K562 (cell line): ENCODE data around the gene STXBP4. TPM values are rescaled to one million over a fixed set of nuclear protein-coding genes. Genes with fewer than 3 reads are reported as not detected.

Source experiments
- ATAC-seq: fragments of 200-7000 bp; cut with Tn5 transposase; 3 replicates; pipeline ENCODE4 v1.9.1; 2020; ENCODE audit warnings: moderate library complexity
- BruUV-seq: library from RNA; stranded (reverse); fragments of 400-500 nt; replicated peaks from 2 replicates; lab custom pipeline; 2021; lab: Mats Ljungman, UMichigan
- CTCF ChIA-PET: fragments of 300-600 bp; formaldehyde crosslinking; extraction: SDS; loops from one replicate; lab custom pipeline; 2021; ENCODE audit warnings: low intra/inter-chr PET ratio; lab: Yijun Ruan, JAX
- POLR2A ChIA-PET: fragments of 300-600, 350-650 bp; sonication (Branson Sonifier 250); formaldehyde crosslinking; extraction: SDS; loops from one replicate; lab custom pipeline; 2021; ENCODE audit warnings: antibody characterized with exemption, inconsistent platforms; lab: Yijun Ruan, JAX
- DNase-seq, 4 experiments: peaks; one replicate each; pipeline versions ENCODE4 v3.0.0 to v3.0.0-alpha.2; 2011 to 2018; ENCODE audit warnings: low spot score in 3 of 4, mixed read lengths in 3 of 4; ENCODE audit errors: extremely low read depth in 1 of 4
- FAIRE-seq: peaks from 2 replicates; lab custom pipeline; 2011; peaks lifted over from hg19 to GRCh38; lab: Jason Lieb, UNC
- H2AFZ ChIP-seq: 2 replicates; pipeline ENCODE4 v1.6.0; 2011; ENCODE audit warnings: low read depth, low read length, control low read depth, inconsistent platforms
- H3K27ac ChIP-seq: fragments of 200-600 bp; 3 replicates; pipeline ENCODE4 v1.8.0; 2011; ENCODE audit warnings: low read depth, mild to moderate bottlenecking, control low read depth, inconsistent platforms, low read length, moderate library complexity, mixed read lengths; ENCODE audit errors: extremely low read depth
- H3K27me3 ChIP-seq, 2 experiments: fragments of 300-600 bp in 1 of 2; 2 replicates in 1 of 2; 3 replicates in 1 of 2; pipeline versions ENCODE4 v1.6.0 to v1.8.0; 2011; ENCODE audit warnings: inconsistent platforms in 2 of 2, low read length in 2 of 2, mild to moderate bottlenecking in 1 of 2, mixed read lengths in 1 of 2, moderate library complexity in 1 of 2; ENCODE audit not compliant: control insufficient read depth in 2 of 2, insufficient read depth in 2 of 2
- H3K36me3 ChIP-seq: fragments of 300-600 bp; 3 replicates; pipeline ENCODE4 v1.8.0; 2011; ENCODE audit warnings: mild to moderate bottlenecking, low read length, inconsistent platforms; ENCODE audit not compliant: control insufficient read depth, insufficient read depth
- H3K4me1 ChIP-seq, 2 experiments: fragments of 200-600 bp in 1 of 2; replicated peaks in 1 of 2; 2 replicates in 1 of 2; 3 replicates in 1 of 2; pipeline versions ENCODE4 v1.5.1 to v1.8.0; 2011; ENCODE audit warnings: inconsistent platforms in 2 of 2, low read length in 2 of 2, mild to moderate bottlenecking in 1 of 2, mixed read lengths in 1 of 2, moderate library complexity in 1 of 2; ENCODE audit not compliant: control insufficient read depth in 2 of 2, insufficient read depth in 2 of 2
- H3K4me2 ChIP-seq: 2 replicates; pipeline ENCODE4 v1.6.1; 2011; ENCODE audit warnings: low read length, control low read depth, inconsistent platforms, mixed read lengths; ENCODE audit not compliant: insufficient read depth
- H3K4me3 ChIP-seq: fragments of 200-600 bp; sonication (generic), shearing (Covaris generic); 2 replicates; pipeline ENCODE4 v1.5.1; 2016; ENCODE audit warnings: control low read depth, inconsistent platforms
- H3K79me2 ChIP-seq: fragments of 200-600 bp; 3 replicates; pipeline ENCODE4 v1.8.0; 2011; ENCODE audit warnings: low read length, inconsistent platforms; ENCODE audit not compliant: control insufficient read depth, insufficient read depth
- H3K9ac ChIP-seq, 2 experiments: 2 replicates each; pipeline versions ENCODE4 v1.6.0 to v1.6.1; 2011; ENCODE audit warnings: low read depth in 2 of 2, low read length in 2 of 2, control low read depth in 1 of 2, inconsistent platforms in 1 of 2, mild to moderate bottlenecking in 1 of 2, mixed read lengths in 1 of 2; ENCODE audit not compliant: insufficient read depth in 1 of 2
- H3K9me1 ChIP-seq: one replicate; pipeline ENCODE4 v1.6.0; 2011; ENCODE audit warnings: inconsistent platforms, mild to moderate bottlenecking, low read length, moderate library complexity; ENCODE audit not compliant: control insufficient read depth, insufficient read depth
- H3K9me3 ChIP-seq: replicated peaks from 2 replicates; pipeline ENCODE4 v1.5.1; 2011; ENCODE audit warnings: low read depth, low read length, inconsistent platforms; ENCODE audit not compliant: control insufficient read depth, insufficient read depth
- H4K20me1 ChIP-seq: replicated peaks from 2 replicates; pipeline ENCODE4 v1.6.1; 2011; ENCODE audit warnings: low read length, inconsistent platforms, mixed read lengths; ENCODE audit not compliant: control insufficient read depth, insufficient read depth
- CBX8 ChIP-seq: fragments of 200-600 bp; sonication (generic); IDR thresholded peaks from 2 replicates; pipeline ENCODE4 v1.6.1; 2012; ENCODE audit warnings: borderline replicate concordance, mixed run types, low read depth, mild to moderate bottlenecking, moderate library complexity, mixed read lengths, low read length, control low read depth, inconsistent platforms; ENCODE audit not compliant: poor library complexity, severe bottlenecking; ENCODE audit errors: extremely low read depth
- GTF2F1 ChIP-seq: IDR thresholded peaks from 2 replicates; pipeline ENCODE4 v1.6.1; 2011; ENCODE audit warnings: low read depth, low read length, improper control_type of control experiment
- LEF1 ChIP-seq: fragments of 450-650 bp; IDR thresholded peaks from 2 replicates; pipeline ENCODE4 v1.6.1; 2016; ENCODE audit warnings: mild to moderate bottlenecking
- MCM7 ChIP-seq, 2 experiments: fragments of 450-650 bp; IDR thresholded peaks; 2 replicates each; pipeline ENCODE4 v1.6.1; 2016 to 2018
- NFRKB ChIP-seq: fragments of 450-650 bp; IDR thresholded peaks from 2 replicates; pipeline ENCODE4 v1.6.1; 2016; ENCODE audit warnings: low read depth
- POLR2B ChIP-seq: fragments of 450-650 bp; IDR thresholded peaks from 2 replicates; pipeline ENCODE4 v1.6.1; 2018; ENCODE audit warnings: low read depth; ENCODE audit not compliant: partially characterized antibody
- POLR2H ChIP-seq: IDR thresholded peaks from 2 replicates; pipeline ENCODE4 v1.6.1; 2016; ENCODE audit warnings: missing genetic modification characterization, low read depth, mild to moderate bottlenecking, control low read depth, missing compliant biosample characterization, moderate library complexity
- SMAD4 ChIP-seq: fragments of 250-450 bp; sonication (Bioruptor Pico); conservative IDR thresholded peaks from 2 replicates; pipeline ENCODE4 v1.8.0; 2021; ENCODE audit warnings: inconsistent platforms, mild to moderate bottlenecking, moderate library complexity
- ZNF146 ChIP-seq: IDR thresholded peaks from one replicate; pipeline ENCODE4 v1.6.1; 2018; ENCODE audit warnings: missing compliant biosample characterization; ENCODE audit not compliant: unreplicated experiment
- WGBS: fragments of 100-300 bp; shearing (Covaris generic); methylation state at CpG from one replicate; pipeline ENCODE4 v1.1.6; 2016; ENCODE audit warnings: low coverage, mixed read lengths; ENCODE audit not compliant: insufficient coverage; ENCODE audit errors: missing lambda C conversion rate; 5-methylcytosine and 5-hydroxymethylcytosine counted together
- in situ Hi-C: fragments of 300-500 bp; cut with MboI; formaldehyde crosslinking; loops from 4 replicates; pipeline ENCODE4 v1.15.0; 2018; ENCODE audit warnings: inconsistent platforms, mixed read lengths
- intact Hi-C: fragments of 100-400 bp; cut with micrococcal nuclease; formaldehyde crosslinking; loops from 2 replicates; pipeline ENCODE4 v1.14.2; 2022
- polyA plus RNA-seq, 8 experiments: library from polyadenylated mRNA; depleted of rRNA in 4 of 8; stranded (reverse) in 5 of 8; unstranded in 3 of 8; fragments of >200 nt; fragmentation: Nextera tagmentation in 2 of 8; fragmentation: Illumina TruSeq in 1 of 8; extraction: Ambion mirVana in 2 of 8; extraction: Trizol in 1 of 8; gene quantifications; 2 replicates each; pipeline versions ENCODE4 v1.2.1 to v1.2.3, GENCODE V29; 2011 to 2014; ENCODE audit warnings: inconsistent platforms in 1 of 8, missing spikeins in 1 of 8
- total RNA-seq, 7 experiments: library from RNA; depleted of rRNA in 6 of 7; stranded (reverse); fragments of >200 nt in 6 of 7; fragmentation: Illumina TruSeq in 2 of 7; extraction: Trizol in 2 of 7; gene quantifications; 2 replicates each; pipeline versions ENCODE4 v1.2.1 to v1.2.3, GENCODE V29; 2011 to 2021; ENCODE audit warnings: low replicate concordance in 1 of 7
- TF ChIP-seq, protein P1 (sequence below), 2 experiments: IDR thresholded peaks; 2 replicates each; pipeline ENCODE4 v1.6.1; 2011; ENCODE audit warnings: borderline replicate concordance in 1 of 2, control low read depth in 1 of 2, low read depth in 1 of 2, low read length in 1 of 2, mild to moderate bottlenecking in 1 of 2, mixed read lengths in 1 of 2, moderate library complexity in 1 of 2; ENCODE audit not compliant: insufficient read depth in 1 of 2, insufficient read length in 1 of 2, poor library complexity in 1 of 2, severe bottlenecking in 1 of 2; ENCODE audit errors: extremely low read depth in 1 of 2
- TF ChIP-seq, protein P2 (sequence below): fragments of 250-450 bp; sonication (Bioruptor Pico); IDR thresholded peaks from 2 replicates; pipeline ENCODE4 v1.5.0; 2021
- TF ChIP-seq, protein P3 (sequence below): sonication (generic); formaldehyde crosslinking; IDR thresholded peaks from 2 replicates; pipeline ENCODE4 v1.8.0; 2022; ENCODE audit warnings: missing genetic modification reagents, mild to moderate bottlenecking, moderate library complexity, borderline replicate concordance
- TF ChIP-seq, protein P4 (sequence below): IDR thresholded peaks from 3 replicates; pipeline ENCODE4 v1.6.1; 2011; ENCODE audit warnings: borderline replicate concordance, mild to moderate bottlenecking; ENCODE audit not compliant: insufficient read length, insufficient read depth
- TF ChIP-seq, protein P5 (sequence below): fragments of 450-650 bp; IDR thresholded peaks from 2 replicates; pipeline ENCODE4 v1.6.1; 2016

The STXBP4 gene
- total and polyA plus RNA-seq, 9 of the 15 experiments (the other 6 are each of a cell fraction or from before 2014, with no cell fraction given): 11.6 to 23.2 (median 18.5) TPM

DNA sequence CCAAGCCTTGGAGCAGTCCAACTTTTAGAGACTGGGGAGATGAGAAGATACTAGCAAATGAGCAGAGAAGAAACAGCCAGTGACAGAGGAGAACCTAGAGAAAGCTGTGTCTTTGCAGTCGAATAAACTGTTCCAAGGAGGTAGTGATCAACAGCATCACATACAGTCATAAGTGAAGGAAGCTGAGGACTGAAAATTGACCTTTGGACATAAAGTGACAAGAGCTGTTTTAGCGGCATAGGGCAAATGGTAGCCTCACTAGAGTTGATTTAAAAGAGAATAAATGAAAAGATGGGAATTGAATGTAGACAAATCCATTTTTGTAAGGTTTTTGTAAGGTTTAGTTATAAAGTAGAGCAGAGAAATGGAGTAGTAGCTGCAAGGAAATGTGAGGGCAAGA is 165.0 kb downstream of the STXBP4 start (continued):
- TF ChIP-seq POLR2H (tag) (no peak), CBX8 (no peak), SMAD4 (no peak)

DNA sequence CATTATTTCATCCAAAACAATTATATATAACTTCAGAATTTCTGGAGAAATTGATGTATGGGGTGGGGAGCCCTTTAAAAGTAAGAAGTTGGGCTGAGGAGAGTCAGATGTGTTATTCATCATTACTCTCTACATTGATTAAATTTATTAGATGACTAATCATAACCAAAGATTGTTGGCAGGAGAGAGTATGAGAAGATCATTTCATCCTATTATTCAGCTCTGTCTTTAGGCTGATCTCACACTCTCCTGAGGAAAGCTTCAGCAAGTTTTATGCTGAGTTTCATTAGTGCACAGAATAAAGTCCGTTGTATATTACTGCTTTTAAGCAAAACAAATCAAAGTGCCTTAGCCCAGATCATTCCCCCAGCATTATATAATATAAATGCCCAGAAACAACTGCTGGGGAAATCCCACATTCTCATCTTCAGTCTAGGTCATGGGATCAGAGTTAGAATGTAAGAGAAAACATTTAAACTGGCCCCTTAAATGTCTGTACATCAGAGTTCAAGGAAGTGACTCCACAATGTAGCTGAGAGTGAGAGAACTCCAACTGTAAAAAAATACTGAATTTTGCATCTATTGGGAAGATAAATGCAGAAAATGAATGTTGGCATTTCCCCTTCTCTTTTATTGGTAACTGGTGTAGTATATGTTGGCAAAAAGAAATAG is 166.1 kb downstream of the STXBP4 start:
- DNase-seq (no peak), FAIRE-seq (no peak), ATAC-seq (no peak)
- POLR2A ChIA-PET: interaction anchor here (1.1 kb wide), 1 partner anchor 17 kb away, joined by 4 read pairs; no protein-coding TSS in a partner anchor
- Histone ChIP-seq H3K4me3 (no peak overlapping the region), H3K36me3 (no peaks in the 10 kb centered on the region), H2AFZ (no peak overlapping the region), H3K4me1 (no peaks in the 10 kb centered on the region), H3K27me3 (no peaks in the 10 kb centered on the region), H3K27ac (no peak overlapping the region), H3K9me1 (no peaks in the 10 kb centered on the region), H4K20me1 (no peaks in the 10 kb centered on the region), H3K79me2 (no peaks in the 10 kb centered on the region), H3K4me2 (no peak overlapping the region), H3K9me3 (no peaks in the 10 kb centered on the region), H3K9ac (no peak overlapping the region)
- in situ Hi-C loops (no loop called here), intact Hi-C loops (no loop called here)
- CTCF ChIA-PET: no interaction called here
- BruUV-seq: no TSS peak
- WGBS: 20% methylated on average over 1 of the region's 1 CpG
- TF ChIP-seq LEF1 (no peak), GTF2F1 (no peak), ZNF146 (CRISPR knock-in tag) (no peak), CBX8 (no peak), NFRKB (no peak), POLR2B (no peak), MCM7 (IDR thresholded peaks at IDR 0.05) (no peak)
- TF ChIP-seq, protein P1, sequence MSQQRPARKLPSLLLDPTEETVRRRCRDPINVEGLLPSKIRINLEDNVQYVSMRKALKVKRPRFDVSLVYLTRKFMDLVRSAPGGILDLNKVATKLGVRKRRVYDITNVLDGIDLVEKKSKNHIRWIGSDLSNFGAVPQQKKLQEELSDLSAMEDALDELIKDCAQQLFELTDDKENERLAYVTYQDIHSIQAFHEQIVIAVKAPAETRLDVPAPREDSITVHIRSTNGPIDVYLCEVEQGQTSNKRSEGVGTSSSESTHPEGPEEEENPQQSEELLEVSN (IDR thresholded peaks at IDR 0.05; ENCODE audit: borderline replicate concordance in 1 of 2, extremely low read depth in 1 of 2, insufficient read depth in 1 of 2, insufficient read length in 1 of 2, low read depth in 1 of 2, low read length in 1 of 2, poor library complexity in 1 of 2, severe bottlenecking in 1 of 2): no peak
- TF ChIP-seq, protein P2, sequence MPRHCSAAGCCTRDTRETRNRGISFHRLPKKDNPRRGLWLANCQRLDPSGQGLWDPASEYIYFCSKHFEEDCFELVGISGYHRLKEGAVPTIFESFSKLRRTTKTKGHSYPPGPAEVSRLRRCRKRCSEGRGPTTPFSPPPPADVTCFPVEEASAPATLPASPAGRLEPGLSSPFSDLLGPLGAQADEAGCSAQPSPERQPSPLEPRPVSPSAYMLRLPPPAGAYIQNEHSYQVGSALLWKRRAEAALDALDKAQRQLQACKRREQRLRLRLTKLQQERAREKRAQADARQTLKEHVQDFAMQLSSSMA (CRISPR knock-in tag): no peak
- TF ChIP-seq, protein P3, sequence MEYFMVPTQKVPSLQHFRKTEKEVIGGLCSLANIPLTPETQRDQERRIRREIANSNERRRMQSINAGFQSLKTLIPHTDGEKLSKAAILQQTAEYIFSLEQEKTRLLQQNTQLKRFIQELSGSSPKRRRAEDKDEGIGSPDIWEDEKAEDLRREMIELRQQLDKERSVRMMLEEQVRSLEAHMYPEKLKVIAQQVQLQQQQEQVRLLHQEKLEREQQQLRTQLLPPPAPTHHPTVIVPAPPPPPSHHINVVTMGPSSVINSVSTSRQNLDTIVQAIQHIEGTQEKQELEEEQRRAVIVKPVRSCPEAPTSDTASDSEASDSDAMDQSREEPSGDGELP: no peak
- TF ChIP-seq, protein P4, sequence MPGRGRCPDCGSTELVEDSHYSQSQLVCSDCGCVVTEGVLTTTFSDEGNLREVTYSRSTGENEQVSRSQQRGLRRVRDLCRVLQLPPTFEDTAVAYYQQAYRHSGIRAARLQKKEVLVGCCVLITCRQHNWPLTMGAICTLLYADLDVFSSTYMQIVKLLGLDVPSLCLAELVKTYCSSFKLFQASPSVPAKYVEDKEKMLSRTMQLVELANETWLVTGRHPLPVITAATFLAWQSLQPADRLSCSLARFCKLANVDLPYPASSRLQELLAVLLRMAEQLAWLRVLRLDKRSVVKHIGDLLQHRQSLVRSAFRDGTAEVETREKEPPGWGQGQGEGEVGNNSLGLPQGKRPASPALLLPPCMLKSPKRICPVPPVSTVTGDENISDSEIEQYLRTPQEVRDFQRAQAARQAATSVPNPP: no peak
- TF ChIP-seq, protein P5, sequence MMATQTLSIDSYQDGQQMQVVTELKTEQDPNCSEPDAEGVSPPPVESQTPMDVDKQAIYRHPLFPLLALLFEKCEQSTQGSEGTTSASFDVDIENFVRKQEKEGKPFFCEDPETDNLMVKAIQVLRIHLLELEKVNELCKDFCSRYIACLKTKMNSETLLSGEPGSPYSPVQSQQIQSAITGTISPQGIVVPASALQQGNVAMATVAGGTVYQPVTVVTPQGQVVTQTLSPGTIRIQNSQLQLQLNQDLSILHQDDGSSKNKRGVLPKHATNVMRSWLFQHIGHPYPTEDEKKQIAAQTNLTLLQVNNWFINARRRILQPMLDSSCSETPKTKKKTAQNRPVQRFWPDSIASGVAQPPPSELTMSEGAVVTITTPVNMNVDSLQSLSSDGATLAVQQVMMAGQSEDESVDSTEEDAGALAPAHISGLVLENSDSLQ: no peak
